ENCODE measurements around the gene DOCK4.

DNA sequence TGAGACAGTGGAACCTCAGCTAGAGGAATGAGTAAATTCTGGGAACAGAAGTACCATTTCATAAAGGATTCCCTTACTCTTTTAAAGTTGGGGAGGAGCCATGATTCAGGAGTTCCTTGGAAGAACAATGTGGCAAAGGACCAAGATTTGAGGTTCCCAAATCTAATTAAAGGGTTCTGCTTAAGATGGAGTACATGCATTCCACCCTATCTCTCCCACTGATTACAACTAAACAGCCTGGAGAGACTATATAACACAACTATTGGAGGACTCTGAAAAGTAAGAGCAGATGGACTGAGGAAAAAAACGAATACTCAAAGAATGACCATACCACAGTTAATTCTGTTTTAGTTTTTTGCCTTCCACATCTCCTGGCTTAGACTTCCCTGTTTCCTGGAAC, 431.0 kb downstream of the DOCK4 start:
- TF ChIP-seq, protein P1, sequence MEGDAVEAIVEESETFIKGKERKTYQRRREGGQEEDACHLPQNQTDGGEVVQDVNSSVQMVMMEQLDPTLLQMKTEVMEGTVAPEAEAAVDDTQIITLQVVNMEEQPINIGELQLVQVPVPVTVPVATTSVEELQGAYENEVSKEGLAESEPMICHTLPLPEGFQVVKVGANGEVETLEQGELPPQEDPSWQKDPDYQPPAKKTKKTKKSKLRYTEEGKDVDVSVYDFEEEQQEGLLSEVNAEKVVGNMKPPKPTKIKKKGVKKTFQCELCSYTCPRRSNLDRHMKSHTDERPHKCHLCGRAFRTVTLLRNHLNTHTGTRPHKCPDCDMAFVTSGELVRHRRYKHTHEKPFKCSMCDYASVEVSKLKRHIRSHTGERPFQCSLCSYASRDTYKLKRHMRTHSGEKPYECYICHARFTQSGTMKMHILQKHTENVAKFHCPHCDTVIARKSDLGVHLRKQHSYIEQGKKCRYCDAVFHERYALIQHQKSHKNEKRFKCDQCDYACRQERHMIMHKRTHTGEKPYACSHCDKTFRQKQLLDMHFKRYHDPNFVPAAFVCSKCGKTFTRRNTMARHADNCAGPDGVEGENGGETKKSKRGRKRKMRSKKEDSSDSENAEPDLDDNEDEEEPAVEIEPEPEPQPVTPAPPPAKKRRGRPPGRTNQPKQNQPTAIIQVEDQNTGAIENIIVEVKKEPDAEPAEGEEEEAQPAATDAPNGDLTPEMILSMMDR (IDR thresholded peaks at IDR 0.05), result no peak
- TF ChIP-seq, protein P2, sequence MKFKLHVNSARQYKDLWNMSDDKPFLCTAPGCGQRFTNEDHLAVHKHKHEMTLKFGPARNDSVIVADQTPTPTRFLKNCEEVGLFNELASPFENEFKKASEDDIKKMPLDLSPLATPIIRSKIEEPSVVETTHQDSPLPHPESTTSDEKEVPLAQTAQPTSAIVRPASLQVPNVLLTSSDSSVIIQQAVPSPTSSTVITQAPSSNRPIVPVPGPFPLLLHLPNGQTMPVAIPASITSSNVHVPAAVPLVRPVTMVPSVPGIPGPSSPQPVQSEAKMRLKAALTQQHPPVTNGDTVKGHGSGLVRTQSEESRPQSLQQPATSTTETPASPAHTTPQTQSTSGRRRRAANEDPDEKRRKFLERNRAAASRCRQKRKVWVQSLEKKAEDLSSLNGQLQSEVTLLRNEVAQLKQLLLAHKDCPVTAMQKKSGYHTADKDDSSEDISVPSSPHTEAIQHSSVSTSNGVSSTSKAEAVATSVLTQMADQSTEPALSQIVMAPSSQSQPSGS (CRISPR knock-in tag; IDR thresholded peaks at IDR 0.05; ENCODE audit: borderline replicate concordance, low read depth), result no peak
